NT2/D1 (cell line): ENCODE results near the gene METTL21C.

Experiments used
- YY1 ChIP-seq: IDR thresholded peaks from 2 replicates; pipeline ENCODE4 v1.6.1; 2011; ENCODE audit not compliant: insufficient read length, insufficient read depth
- ZNF274 ChIP-seq: IDR thresholded peaks from 2 replicates; pipeline ENCODE4 v1.6.1; 2011; ENCODE audit warnings: mild to moderate bottlenecking, low read depth, low read length

DNA sequence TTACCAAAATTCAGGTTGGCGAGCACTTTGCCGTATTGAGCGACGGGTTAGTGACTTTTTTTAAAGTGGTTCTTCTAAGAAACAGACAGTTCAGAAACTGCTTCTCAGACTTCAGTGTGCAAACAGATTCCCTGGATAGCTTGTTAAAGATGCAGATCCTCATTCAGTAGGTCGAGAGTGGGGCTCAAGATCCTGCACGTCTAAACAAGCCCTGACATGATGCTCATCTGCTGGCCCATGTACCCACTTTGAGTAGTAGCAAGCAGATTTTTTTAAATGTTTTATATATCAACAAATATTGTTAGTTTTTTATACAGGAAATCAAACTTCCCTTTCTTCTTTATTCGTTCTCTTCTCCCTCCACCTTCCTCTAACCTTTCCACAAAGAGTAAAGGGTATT is 7.3 kb downstream of the METTL21C start:
- TF ChIP-seq YY1: no peak
- TF ChIP-seq ZNF274: no peak
